Fibroblast of pulmonary artery (primary cell): ENCODE data around the gene FAM149A.
A peak's percentile ranks its signal among the peaks of the same experiment; 100 is the strongest.

Experiments used
- DNase-seq: peaks from one replicate; pipeline ENCODE4 v3.0.0-alpha.2; 2010; ENCODE audit warnings: low read depth
- H3K4me3 ChIP-seq: replicated peaks from 2 replicates; pipeline ENCODE4 v1.5.1; 2011; ENCODE audit warnings: low read depth, mild to moderate bottlenecking, control low read depth, low read length, moderate library complexity
- CTCF ChIP-seq: IDR thresholded peaks from 2 replicates; pipeline ENCODE4 v1.5.1; 2011; ENCODE audit warnings: mild to moderate bottlenecking, control low read depth, low read length, inconsistent platforms; ENCODE audit errors: missing control alignments

Gene FAM149A

DNA sequence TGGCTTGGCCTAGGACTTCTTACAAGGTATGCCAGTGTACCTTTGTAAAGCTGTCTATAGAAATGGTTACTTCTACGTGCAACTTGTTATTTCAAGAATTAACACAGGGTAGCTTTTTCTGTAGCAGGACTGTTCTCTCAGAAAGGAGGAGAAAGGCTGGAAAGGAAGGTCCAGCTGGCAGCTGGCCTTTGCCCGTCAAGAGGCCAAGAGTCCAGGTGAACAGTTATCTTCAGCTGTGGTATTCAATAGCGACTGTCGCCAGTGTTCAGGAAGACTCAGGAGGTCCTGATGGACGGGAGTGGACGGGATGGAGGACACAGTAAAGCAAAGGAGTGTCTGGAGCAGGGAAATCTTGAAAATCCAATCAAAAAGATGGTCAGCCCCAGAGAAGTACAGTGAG lies 91.6 kb downstream of the FAM149A start:
- no peak for DNase-seq
- H3K4me3 ChIP-seq = no peak overlapping the region
- no peak for TF ChIP-seq CTCF

GRCh38 chr4:186200516-186200915 lies 96.0 kb downstream of the FAM149A start:
- no peak for DNase-seq
- TF ChIP-seq CTCF = no peak
- H3K4me3 ChIP-seq = no peak overlapping the region

- DNase-seq = no peak
- no peak for TF ChIP-seq CTCF
- H3K4me3 ChIP-seq = no peak overlapping the region
These were observed 96.5 kb downstream of the FAM149A start for GRCh38 chr4:186201010-186201409.

DNA sequence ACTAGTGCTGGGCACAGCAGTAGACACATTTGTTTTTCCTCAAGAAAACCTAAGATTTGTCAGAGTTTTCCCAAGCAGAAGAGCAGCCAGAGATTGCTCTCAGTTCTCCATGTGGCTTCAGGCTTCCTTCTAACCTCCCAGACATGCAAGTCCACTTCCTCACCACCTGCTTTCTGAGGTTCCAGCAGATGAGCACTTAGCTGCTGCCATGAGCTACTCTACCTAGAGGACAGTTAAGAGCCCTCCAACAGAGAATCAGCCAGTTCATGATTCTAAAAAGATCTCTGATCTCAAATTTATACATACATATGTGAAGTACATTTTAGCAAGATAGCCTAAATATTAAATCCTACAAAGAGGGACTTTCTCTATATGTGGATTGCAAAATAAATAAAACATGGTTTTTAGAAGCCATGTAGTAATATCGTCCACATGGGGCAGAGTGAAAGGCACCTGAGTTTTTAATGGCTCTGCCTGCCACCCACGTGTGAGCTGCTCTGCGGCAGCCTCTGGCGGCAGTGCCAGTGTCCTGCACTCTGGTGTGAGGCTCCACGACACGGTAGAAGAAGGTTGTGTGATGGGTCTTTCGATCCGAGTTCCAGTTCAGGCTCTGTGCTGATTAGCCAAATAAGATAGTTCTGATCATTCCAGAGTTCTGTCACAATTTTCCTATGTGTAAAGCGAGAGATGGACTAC lies 97.2 kb downstream of the FAM149A start:
- TF ChIP-seq CTCF = peak; percentile 70
- DNase-seq = peak; percentile 57
- no peak overlapping the region for H3K4me3 ChIP-seq

DNA sequence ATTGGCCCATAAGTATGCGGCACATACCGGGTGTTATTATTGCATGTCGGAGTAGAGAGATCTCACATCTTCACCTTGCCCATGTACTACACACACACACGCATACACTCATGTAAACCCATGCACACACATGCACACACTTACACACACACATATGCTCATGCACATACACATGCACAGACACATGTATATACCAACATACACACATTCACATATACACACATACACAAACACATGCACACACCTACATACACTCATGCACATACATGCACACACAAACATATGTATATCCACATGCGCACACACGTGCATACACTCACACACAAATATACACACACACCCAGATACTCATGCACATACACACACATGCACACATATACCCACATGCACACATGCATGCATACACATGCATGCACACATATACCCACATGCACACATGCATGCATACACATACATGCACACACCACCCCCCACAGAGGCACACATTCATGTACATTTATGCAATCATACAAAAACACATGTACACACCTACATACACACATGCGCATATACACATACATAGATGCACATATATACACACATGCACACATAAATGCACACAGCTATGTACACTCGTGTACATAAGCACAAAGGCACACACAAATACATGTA lies 98.1 kb downstream of the FAM149A start:
- H3K4me3 ChIP-seq = no peak overlapping the region
- DNase-seq = no peak
- no peak for TF ChIP-seq CTCF

DNA sequence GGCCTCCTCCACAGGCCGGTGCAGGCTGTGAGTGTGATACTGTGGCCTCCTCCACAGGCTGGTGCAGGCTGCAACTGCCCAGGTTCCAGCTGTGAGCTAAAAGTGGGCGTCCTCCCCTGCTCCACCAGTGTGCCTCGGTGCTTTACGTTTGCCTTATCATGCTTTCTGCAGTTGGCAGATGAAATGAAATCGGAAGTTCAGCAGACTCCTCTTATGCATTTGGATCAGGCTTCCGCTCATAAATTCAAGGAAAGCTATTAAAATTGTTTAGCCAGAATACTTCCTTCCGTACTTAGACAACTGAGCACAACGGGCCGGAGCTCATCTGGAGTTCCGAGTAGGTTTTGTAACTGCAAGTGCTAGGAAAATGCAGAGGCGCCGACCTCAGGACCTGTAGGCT lies 98.9 kb downstream of the FAM149A start:
- no peak for TF ChIP-seq CTCF
- peak; percentile 44 for DNase-seq
- H3K4me3 ChIP-seq = peak overlapping the region; percentile 54
